Activated naive CD4-positive, alpha-beta T cell (primary cell): ENCODE measurements around the gene PPP3CB.
"Not testable (repeated sequence)": the region's sequence is repeated elsewhere in the genome, so short reads cannot be mapped to it uniquely, and the experiment has no call there.

Source experiments
- DNase-seq, 4 experiments: peaks; one replicate each; lab custom pipeline; 2025; lab: John Stamatoyannopoulos, UW

Gene PPP3CB

GRCh38 chr10:73414230-73414945 lies 81.4 kb downstream of the PPP3CB start:
- no peak for DNase-seq

DNA sequence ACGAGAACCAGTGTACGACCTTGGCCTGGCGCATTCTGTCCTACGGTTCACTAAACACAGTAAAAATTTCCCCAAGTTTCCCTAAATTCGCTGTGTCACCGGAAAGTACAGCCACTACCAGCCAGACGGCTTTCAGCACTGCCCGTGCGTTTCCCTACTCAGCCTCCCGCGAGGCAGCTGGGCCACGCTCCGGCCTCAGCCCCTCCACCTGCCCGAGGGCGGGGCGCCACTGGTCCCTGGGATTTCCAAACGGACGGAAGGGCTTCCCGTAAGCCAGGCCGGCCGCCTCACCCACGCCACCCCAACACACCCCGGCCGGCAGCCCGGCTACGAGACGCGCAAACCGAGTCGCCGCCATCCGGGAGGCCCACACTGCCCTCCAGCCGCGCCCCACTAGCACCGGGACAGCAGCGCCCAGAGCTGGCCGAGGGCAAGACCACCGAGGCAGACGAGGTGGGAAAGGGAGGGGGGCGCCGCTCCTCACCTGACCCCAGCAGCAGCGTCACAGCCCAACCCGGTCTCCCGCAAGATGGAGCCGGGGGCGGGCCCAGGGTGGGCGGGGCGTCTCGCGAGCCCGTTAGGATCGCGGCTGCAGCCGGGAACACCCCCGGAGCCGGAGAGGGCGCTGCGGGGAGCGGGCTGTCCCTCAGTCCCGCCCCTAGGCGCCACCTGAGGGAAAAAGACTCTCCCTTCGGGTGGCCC lies 82.1 kb downstream of the PPP3CB start, which contains the start of gene ANXA7:
Gene ANXA7, minus strand, starts transcription at position 531 of the 702 bp plus-strand sequence. CDS start 13,202 bp downstream, outside the sequence.
- peak; percentile 81 to 94 (median 88) for DNase-seq

GRCh38 chr10:73413108-73413527 lies 82.7 kb downstream of the PPP3CB start:
- DNase-seq = peak in 1 of 4 experiments; percentile 17

DNA sequence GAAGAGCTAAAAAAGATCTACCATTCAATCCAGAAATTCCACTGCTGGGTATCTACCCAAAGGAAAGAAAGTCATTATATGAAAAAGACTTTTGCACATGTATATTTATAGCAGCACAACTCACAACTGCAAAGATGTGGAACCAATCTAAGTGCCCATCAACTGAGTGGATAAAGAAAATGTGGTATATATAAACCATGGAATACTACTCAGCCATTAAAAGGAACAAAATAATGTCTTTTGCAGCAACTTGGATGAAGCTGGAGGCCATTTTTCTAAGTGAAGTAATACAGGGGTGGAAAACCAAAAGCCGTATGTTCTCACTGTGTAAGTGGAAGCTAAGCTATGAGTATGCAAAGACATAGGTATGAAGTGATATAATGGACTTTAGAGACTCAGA lies 84.9 kb downstream of the PPP3CB start:
- no peak for DNase-seq

DNA sequence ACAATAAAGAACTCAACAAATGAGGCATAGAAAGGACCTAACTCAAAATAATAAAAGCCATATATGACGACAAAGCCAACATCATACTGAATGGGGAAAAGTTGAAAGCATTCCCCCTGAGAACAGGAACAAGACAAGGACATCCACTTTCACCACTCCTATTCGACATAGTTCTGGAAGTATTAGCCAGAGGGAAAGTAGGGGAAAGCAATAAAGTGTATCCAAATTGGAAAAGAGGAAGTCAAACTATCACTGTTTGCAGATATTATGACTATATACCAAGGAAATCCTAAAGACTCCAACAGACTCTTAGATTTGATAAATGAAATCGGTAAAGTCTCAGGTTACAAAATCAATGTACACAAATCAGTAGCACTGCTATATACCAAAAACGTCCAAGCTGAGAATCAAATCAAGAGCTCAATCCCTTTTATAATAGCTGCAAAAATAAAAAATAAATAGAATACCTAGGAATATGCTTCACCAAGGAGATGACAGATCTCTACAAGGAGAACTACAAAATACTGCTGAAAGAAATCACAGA lies 86.8 kb downstream of the PPP3CB start:
- no peak for DNase-seq

GRCh38 chr10:73408061-73408460 lies 87.8 kb downstream of the PPP3CB start:
- DNase-seq = no peak

DNA sequence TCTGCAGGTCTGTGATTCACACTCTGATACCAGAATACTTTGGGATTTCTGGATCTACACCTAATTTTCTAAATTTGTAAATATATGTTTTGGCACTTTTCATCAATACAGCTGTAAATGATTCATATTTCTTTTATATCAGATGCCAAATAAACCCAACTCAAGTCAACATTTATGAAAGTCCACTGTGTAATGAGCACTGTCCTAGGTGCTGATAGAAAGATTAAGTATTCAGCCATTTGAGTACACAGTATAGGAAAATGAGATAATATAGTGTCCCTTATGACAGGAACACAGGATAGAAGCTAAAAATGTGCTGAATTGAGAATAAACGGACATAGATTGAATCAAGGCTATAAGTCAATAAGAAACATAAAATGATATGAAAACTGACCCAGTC lies 88.3 kb downstream of the PPP3CB start:
- no peak for DNase-seq

- DNase-seq = no peak
These were observed 89.0 kb downstream of the PPP3CB start for GRCh38 chr10:73406846-73407245.

DNA sequence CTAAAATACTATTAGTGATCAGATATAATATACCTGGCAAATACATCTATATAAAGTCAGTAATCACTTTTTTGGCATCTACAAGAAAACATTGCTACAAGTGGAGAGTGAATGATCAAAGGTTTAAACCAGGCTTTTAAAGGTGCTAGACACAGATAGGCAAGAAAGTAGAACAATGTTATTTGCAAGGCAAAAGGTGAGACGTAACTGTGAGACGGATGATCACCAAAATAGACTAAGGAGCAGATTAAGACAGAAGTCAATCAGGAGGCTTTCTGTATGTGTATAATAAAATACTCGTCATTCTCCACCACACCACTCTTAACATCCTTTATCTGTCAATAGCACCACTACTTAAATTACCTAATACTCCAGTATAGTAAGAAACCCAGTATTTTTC lies 90.3 kb downstream of the PPP3CB start:
- no peak for DNase-seq

GRCh38 chr10:73404690-73405089 lies 91.1 kb downstream of the PPP3CB start:
- DNase-seq = no peak

DNA sequence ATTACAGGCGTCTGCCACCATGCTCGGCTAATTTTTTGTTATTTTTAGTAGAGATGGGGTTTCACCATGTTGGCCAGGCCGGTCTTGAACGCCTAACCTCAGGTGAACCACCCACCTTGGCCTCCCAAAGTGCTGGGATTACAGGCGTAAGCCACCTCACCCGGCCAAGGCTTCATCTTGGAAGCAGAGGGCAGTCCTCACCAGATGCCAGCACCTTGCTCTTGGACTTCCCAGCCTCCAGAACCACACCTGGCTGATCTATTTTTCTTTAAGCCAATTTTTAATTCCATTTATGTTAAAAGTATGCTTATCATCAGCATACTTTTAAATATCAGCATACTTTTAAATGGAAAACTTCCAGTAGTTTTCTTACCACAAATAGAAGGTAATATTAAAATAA lies 94.2 kb downstream of the PPP3CB start:
- DNase-seq = no peak

GRCh38 chr10:73399063-73399462 lies 96.8 kb downstream of the PPP3CB start:
- no peak for DNase-seq

- DNase-seq = no peak
These were observed 97.8 kb downstream of the PPP3CB start for GRCh38 chr10:73398024-73398423.

DNA sequence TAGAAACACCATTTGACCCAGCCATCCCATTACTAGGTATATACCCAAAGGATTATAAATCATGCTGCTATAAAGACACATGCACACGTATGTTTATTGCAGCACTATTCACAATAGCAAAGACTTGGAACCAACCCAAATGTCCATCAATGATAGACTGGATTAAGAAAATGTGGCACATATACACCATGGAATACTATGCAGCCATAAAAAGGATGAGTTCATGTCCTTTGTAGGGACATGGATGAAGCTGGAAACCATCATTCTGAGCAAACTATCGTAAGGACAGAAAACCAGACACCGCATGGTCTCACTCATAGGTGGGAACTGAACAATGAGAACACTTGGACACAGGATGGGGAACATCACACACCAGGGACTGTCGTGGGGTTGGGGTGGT lies 101.5 kb downstream of the PPP3CB start:
- DNase-seq = not testable (repeated sequence)

- DNase-seq = no peak
These were observed 107.6 kb downstream of the PPP3CB start for GRCh38 chr10:73388228-73388627.

DNA sequence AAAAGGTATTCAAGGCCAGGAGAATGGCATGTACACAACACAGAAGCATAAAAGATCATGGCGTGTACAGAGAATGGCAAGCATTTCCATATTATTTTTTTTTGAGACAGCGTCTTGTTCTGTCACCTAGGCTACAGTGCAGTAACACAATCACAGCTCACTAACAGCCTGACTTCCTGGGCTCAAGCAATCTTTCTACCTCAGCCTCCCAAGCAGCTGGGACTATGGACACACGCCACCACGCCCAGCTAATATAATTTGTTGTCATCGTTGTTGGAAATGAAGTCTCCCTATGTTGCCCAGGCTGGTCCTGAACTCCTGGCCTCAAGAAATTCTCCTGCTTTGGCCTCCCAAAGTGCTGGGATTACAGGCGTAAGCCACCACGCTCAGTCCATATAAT lies 109.2 kb downstream of the PPP3CB start:
- no peak for DNase-seq
